HG03460 (cell line): ENCODE measurements around the gene NDOR1.
"Not testable (repeated sequence)": the region's sequence is repeated elsewhere in the genome, so short reads cannot be mapped to it uniquely, and the experiment has no call there.

Experiments
- ATAC-seq: cut with Tn5 transposase; IDR thresholded peaks from one replicate; pipeline ENCODE4 v1.9.1; 2021; ENCODE audit not compliant: unreplicated experiment

NDOR1 gene

GRCh38 chr9:137230705-137231371 lies 25.3 kb downstream of the NDOR1 start, which contains the start of gene SLC34A3:
Gene SLC34A3, plus strand, starts transcription at chr9:137230901. Its CDS starts 802 bp downstream, at chr9:137231703.
- ATAC-seq = no peak

GRCh38 chr9:137231372-137232039 lies 26.0 kb downstream of the NDOR1 start:
- ATAC-seq = no peak

- ATAC-seq = no peak
These were observed 26.6 kb downstream of the NDOR1 start for GRCh38 chr9:137232101-137232500.

GRCh38 chr9:137232510-137232909 lies 27.0 kb downstream of the NDOR1 start:
- no peak for ATAC-seq

- no peak for ATAC-seq
These were observed 27.9 kb downstream of the NDOR1 start for GRCh38 chr9:137233143-137233980.

GRCh38 chr9:137234055-137234697 lies 28.7 kb downstream of the NDOR1 start:
- no peak for ATAC-seq

- ATAC-seq = no peak
These were observed 29.4 kb downstream of the NDOR1 start for GRCh38 chr9:137234758-137235423.

GRCh38 chr9:137235424-137236237 lies 30.1 kb downstream of the NDOR1 start:
- ATAC-seq = no peak

- ATAC-seq = no peak
These were observed 30.9 kb downstream of the NDOR1 start for GRCh38 chr9:137236238-137236935.

GRCh38 chr9:137236936-137237421 lies 31.5 kb downstream of the NDOR1 start:
- no peak for ATAC-seq

- no peak for ATAC-seq
These were observed 32.5 kb downstream of the NDOR1 start for GRCh38 chr9:137237759-137238726.

GRCh38 chr9:137239541-137240200 lies 34.2 kb downstream of the NDOR1 start:
- ATAC-seq = not testable (repeated sequence)

GRCh38 chr9:137240318-137240840 lies 34.9 kb downstream of the NDOR1 start:
- ATAC-seq = peak; percentile 23

- ATAC-seq = peak; percentile 67
These were observed 35.5 kb downstream of the NDOR1 start, which contains the start of gene TUBB4B for GRCh38 chr9:137240841-137241489. Gene TUBB4B, plus strand, starts transcription at chr9:137241287. Its CDS starts 74 bp downstream, at chr9:137241361.

- ATAC-seq = peak; percentile 2
These were observed 36.2 kb downstream of the NDOR1 start for GRCh38 chr9:137241490-137242268.
